HG02870 (cell line): ENCODE results near the gene BSDC1.
"Not testable (repeated sequence)": the region's sequence is repeated elsewhere in the genome, so short reads cannot be mapped to it uniquely, and the experiment has no call there.

Experiments
- ATAC-seq: cut with Tn5 transposase; IDR thresholded peaks from one replicate; pipeline ENCODE4 v1.9.1; 2021; ENCODE audit warnings: mild to moderate bottlenecking, moderate library complexity; ENCODE audit not compliant: unreplicated experiment

The BSDC1 gene, protein sequence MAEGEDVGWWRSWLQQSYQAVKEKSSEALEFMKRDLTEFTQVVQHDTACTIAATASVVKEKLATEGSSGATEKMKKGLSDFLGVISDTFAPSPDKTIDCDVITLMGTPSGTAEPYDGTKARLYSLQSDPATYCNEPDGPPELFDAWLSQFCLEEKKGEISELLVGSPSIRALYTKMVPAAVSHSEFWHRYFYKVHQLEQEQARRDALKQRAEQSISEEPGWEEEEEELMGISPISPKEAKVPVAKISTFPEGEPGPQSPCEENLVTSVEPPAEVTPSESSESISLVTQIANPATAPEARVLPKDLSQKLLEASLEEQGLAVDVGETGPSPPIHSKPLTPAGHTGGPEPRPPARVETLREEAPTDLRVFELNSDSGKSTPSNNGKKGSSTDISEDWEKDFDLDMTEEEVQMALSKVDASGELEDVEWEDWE

DNA sequence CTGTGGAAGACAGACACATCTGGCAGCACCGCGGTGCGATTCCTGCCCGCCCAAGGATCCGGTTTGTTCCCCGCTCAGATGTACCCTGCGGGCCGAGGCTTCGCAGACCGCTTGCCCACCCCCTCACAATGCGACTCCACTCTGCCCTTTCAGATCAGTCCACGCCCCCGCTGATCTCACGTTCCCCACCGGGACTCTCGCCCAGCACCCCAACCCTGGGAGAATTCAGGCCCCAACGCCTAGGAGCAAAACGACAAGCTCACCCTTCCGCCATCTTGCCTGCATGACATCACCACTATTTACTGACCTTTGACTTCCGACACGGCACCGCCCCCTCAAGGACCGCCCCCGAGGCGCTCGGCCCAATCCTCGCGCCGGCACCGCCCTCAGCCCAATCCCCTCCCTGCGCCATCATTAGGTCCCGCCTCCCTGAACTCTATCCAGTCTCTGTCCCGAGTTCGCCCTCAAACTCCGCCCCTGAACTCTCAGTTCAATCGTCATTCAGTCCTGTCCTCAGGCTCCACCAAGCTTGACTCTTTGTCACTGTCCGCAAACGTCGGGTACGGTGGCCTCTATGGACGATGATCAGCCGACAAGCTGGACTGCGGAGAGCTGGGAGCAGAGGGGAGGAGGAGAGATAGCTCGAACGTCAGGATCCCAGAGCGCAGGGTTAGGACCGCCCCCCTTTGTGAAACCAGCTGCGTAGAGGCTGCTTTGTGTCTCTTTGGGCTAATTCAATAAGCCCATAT is at the start of gene BSDC1:
TSS of gene BSDC1 (minus strand) at position 301 of the 749 bp plus-strand sequence. CDS start at position 274, 27 bp downstream.
- peak; percentile 96 for ATAC-seq

DNA sequence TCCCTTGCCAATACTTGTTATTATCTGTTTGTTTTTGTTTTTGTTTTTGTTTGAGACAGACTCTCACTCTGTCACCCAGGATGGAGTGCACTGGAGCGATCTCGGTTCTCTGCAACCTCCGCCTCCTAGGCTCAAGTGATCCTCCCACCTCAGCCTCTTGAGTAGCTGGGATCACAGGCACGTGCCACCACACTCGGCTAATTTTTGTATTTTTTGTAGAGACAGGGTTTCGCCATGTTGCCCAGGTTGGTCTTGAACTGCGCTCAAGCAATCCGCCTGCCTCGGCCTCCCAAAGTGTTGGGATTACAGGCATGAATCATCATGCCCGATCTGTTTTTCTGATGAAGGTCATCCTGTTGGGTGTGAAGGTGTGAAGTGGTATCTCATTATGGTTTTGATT is 47.2 kb upstream of the BSDC1 start:
- not testable (repeated sequence) for ATAC-seq

DNA sequence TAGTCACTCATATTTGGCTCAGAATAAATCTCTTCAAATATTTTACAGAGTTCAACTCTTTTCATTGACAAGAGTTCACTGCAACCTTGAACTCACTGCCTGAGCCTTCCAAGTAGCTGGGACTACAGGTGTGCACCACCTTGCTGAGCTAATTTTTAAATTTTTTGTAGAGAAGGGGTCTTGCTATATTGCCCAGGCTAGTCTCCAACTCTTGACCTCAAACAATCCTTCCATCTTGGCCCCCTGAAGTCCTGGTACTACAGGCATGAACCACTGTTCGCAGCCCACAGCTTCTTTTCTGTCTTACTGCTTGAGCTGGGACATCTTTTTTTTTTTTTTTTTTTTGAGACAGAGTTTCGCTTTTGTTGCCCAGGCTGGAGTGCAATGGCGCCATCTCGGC is 44.5 kb upstream of the BSDC1 start:
- ATAC-seq = not testable (repeated sequence)

GRCh38 chr1:32438136-32438535 is 43.9 kb upstream of the BSDC1 start:
- no peak for ATAC-seq

- no peak for ATAC-seq
These were observed 37.6 kb upstream of the BSDC1 start for GRCh38 chr1:32431736-32432400.

GRCh38 chr1:32427264-32427963 is 33.2 kb upstream of the BSDC1 start:
- no peak for ATAC-seq

- ATAC-seq = no peak
These were observed 32.4 kb upstream of the BSDC1 start for GRCh38 chr1:32426489-32427255.

DNA sequence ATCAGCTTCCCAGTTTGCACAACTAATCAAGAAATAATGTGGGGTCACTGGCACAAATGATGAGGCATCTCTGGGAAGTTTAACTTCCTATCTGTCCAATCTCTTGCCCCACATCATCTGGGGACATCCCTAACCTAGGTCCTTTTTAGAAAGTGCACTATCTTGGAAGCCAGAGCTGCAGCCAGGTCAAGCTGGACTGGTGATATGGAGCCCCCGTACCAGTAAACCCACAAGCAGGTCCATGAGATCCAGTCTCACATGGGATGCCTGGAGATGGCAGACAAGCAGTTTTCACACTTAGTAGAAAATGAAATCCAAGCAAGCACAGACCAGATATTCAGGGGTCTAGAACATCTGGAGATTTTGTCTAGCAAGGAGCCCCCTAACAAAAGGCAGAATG is 27.5 kb upstream of the BSDC1 start:
- no peak for ATAC-seq

- no peak for ATAC-seq
These were observed 20.1 kb upstream of the BSDC1 start for GRCh38 chr1:32414186-32414886.

- no peak for ATAC-seq
These were observed 19.4 kb upstream of the BSDC1 start for GRCh38 chr1:32413507-32414185.

- ATAC-seq = no peak
These were observed 17.0 kb upstream of the BSDC1 start for GRCh38 chr1:32411261-32411660.

DNA sequence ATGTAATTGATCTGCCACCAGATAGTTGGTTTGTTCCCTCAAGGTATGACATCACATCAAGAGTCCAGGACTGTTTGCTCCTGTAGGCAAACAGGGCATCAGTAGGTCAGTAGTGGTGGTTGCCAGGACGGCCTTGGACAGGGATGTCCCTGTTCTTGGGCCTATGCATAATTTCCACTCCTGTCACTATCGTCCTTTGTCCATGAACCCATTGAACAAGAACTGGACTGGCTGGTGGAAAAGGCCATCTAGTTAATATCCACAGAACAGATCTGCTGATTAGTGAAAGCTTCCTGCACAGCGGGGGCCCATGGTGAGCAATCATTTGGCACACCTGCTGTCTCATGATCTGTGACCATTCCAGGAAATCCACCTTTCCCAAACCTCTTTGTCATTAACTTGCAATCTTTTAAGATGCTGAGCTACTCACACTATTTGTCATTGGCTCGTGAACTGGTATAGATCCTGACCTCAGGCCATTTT is 12.4 kb upstream of the BSDC1 start:
- no peak for ATAC-seq

DNA sequence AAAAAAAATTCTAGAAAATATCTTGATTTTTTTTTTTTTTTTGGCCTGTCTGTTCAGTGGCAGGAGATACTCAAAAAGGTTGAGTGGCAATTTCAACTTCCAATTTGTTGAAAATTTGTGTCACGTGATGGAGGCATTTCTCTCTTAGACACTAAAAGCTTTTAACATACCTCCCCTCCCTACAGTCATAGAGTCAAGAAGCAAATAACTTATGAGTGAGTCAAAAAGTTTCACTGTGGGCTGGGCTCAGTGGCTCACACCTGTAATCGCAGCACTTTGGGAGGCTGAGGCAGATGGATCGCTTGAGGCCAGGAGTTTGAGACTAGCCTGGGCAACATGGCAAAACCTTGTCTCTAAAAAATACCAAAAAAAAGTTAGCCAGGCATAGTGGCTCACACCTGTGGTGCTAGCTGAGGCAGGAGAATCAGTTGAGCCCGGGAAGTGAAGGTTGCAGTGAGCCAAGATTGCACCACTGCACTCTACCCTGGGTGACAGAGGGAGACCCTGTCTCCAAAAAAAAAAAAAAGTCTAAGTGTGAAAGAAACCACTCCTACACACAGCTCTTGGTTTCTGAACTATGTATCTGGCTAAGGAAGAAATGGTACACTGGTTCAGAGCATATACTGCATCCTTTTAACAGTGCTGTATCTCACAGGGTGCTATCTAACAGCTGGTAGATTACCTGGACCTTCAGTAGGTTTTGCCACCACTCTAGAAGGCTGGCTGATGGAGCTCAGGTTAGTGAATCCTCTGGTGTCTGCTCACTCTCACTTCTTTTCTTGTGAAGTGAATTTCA is 11.6 kb upstream of the BSDC1 start:
- no peak for ATAC-seq

GRCh38 chr1:32404946-32405345 is 10.7 kb upstream of the BSDC1 start:
- no peak for ATAC-seq

GRCh38 chr1:32400876-32401631 is 6.8 kb upstream of the BSDC1 start:
- ATAC-seq = no peak

- no peak for ATAC-seq
These were observed 5.6 kb upstream of the BSDC1 start for GRCh38 chr1:32399843-32400242.

DNA sequence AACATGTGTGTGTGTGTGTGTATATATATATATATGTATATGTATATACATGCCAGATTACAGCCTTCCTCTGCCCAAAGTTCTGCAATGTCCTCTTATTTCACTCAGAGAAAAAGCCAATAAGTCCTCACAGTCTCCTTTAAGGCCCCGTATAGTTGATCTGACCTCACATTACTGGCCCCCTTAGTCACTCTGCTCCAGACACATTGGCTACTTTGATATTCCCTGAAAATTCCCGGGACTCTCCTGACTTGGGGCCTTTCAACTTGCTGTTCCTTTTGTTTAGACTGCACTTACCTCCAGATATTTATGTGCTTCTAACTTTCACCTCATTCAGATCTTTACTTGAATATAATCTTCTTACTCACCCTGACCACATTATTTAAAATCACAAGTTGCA is 4.2 kb upstream of the BSDC1 start:
- no peak for ATAC-seq
